IgD-negative memory B cell (primary cell): Measurements from ENCODE around the gene SENP2. TPM values are rescaled to one million over a fixed set of nuclear protein-coding genes. Genes with fewer than 3 reads are reported as not detected.
A peak's percentile ranks its signal among the peaks of the same experiment; 100 is the strongest.
"Not testable (repeated sequence)": the region's sequence is repeated elsewhere in the genome, so short reads cannot be mapped to it uniquely, and the experiment has no call there.

ENCODE experiments used
- H3K27ac Mint-ChIP-seq, 3 donors: one replicate each; pipeline ENCODE4 v1.8.0; 2020 to 2022; ENCODE audit warnings: mild to moderate bottlenecking in 3 of 3, mixed read lengths in 3 of 3, moderate library complexity in 1 of 3
- H3K27me3 Mint-ChIP-seq: one replicate; pipeline ENCODE4 v1.8.0; 2021; ENCODE audit warnings: mixed read lengths
- H3K36me3 Mint-ChIP-seq: one replicate; pipeline ENCODE4 v1.8.0; 2020; ENCODE audit warnings: mild to moderate bottlenecking, mixed read lengths
- H3K4me1 Mint-ChIP-seq, 3 donors: one replicate each; pipeline ENCODE4 v1.8.0; 2020 to 2022; ENCODE audit warnings: mixed read lengths in 3 of 3, mild to moderate bottlenecking in 1 of 3
- H3K4me3 Mint-ChIP-seq, 4 donors: one replicate each; pipeline ENCODE4 v1.8.0; 2020 to 2022; ENCODE audit warnings: mild to moderate bottlenecking in 4 of 4, mixed read lengths in 4 of 4, moderate library complexity in 3 of 4
- H3K9me3 Mint-ChIP-seq, 3 donors: one replicate each; pipeline ENCODE4 v1.8.0; 2020 to 2021; ENCODE audit warnings: mixed read lengths in 3 of 3, mild to moderate bottlenecking in 1 of 3
- polyA plus RNA-seq: library from polyadenylated mRNA; unstranded; fragments of 300-500 nt; fragmentation: Illumina TruSeq; gene quantifications from one replicate; pipeline ENCODE4 v1.2.3, GENCODE V29; 2021

SENP2 gene
- polyA plus RNA-seq, 1 donor from 2014 or later: 11.6 TPM

- H3K4me3 Mint-ChIP-seq: no peak overlapping the region
- no peaks in the 10 kb centered on the region for H3K9me3 Mint-ChIP-seq
- no peak overlapping the region for H3K27ac Mint-ChIP-seq
- H3K27me3 Mint-ChIP-seq: no peaks in the 10 kb centered on the region
- H3K36me3 Mint-ChIP-seq: peaks cover 8% of the 10 kb centered on the region
- no peaks in the 10 kb centered on the region for H3K4me1 Mint-ChIP-seq
Measured at GRCh38 chr3:185625784-185626183, 39.7 kb downstream of the SENP2 start.

- Mint-ChIP-seq H3K9me3 (no peaks in the 10 kb centered on the region), H3K4me1 (no peaks in the 10 kb centered on the region), H3K27me3 (no peaks in the 10 kb centered on the region), H3K36me3 (peaks cover 6% of the 10 kb centered on the region), H3K27ac (no peak overlapping the region), H3K4me3 (peak overlapping the region in 1 of 4 donors; percentile 46)
Measured at GRCh38 chr3:185629554-185630181, 43.6 kb downstream of the SENP2 start.

DNA sequence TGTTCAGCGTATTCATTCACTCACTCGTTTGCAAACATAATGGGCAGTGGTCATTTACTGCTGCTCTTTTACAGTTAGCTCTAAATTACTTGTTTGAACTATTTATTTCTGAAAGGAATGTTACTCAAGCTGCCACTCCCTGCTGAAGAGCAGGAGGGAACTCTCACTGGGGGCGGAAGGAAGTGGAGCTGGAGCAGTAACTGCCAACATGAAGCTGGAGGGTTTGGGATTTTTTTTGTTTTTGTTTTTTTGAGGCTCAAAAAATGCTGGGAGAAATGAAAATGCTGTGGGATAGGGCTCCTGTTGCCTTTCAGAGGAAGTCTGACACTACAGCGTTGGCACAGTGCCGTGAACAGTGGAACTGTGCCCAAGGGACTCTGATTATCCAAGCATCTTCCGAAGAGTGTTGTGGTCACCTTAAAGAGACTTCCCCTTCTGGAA lies 44.1 kb downstream of the SENP2 start:
- Mint-ChIP-seq H3K27me3 (no peaks in the 10 kb centered on the region), H3K9me3 (no peaks in the 10 kb centered on the region), H3K4me3 (no peak overlapping the region), H3K27ac (no peak overlapping the region), H3K36me3 (peaks cover 6% of the 10 kb centered on the region), H3K4me1 (no peaks in the 10 kb centered on the region)

- H3K9me3 Mint-ChIP-seq: no peaks in the 10 kb centered on the region
- H3K4me1 Mint-ChIP-seq: no peaks in the 10 kb centered on the region
- no peak overlapping the region for H3K27ac Mint-ChIP-seq
- no peak overlapping the region for H3K4me3 Mint-ChIP-seq
- H3K27me3 Mint-ChIP-seq: no peaks in the 10 kb centered on the region
- H3K36me3 Mint-ChIP-seq: peaks cover 6% of the 10 kb centered on the region
Measured at GRCh38 chr3:185631108-185631507, 45.0 kb downstream of the SENP2 start.

- H3K36me3 Mint-ChIP-seq: peaks cover 6% of the 10 kb centered on the region
- no peaks in the 10 kb centered on the region for H3K9me3 Mint-ChIP-seq
- H3K27ac Mint-ChIP-seq: peak overlapping the region in 1 of 3 donors; percentile 57
- no peak overlapping the region for H3K4me3 Mint-ChIP-seq
- H3K27me3 Mint-ChIP-seq: no peaks in the 10 kb centered on the region
- no peaks in the 10 kb centered on the region for H3K4me1 Mint-ChIP-seq
Measured at GRCh38 chr3:185631508-185632206, 45.6 kb downstream of the SENP2 start.

DNA sequence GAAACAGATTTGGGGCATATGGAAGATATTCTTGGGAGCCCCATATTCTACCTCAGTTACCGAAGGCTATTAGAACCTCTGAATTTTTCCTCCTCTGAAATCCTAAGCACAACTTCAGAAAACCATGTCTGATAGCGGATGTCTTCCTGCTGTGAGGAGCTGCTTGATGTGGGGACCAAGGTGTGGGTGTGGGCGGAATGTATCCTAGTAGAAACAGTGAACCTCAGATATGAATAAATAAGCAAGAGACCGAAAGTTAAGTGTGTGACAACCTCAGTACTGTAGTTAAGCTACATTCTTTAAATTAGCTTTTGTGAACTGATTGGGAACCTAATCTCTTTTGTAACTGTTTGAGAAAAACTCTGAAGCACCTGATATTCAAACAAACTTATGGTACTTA lies 46.9 kb downstream of the SENP2 start:
- H3K4me1 Mint-ChIP-seq: no peaks in the 10 kb centered on the region
- no peak overlapping the region for H3K4me3 Mint-ChIP-seq
- H3K27ac Mint-ChIP-seq: no peak overlapping the region
- peaks cover 4% of the 10 kb centered on the region for H3K36me3 Mint-ChIP-seq
- no peaks in the 10 kb centered on the region for H3K27me3 Mint-ChIP-seq
- no peaks in the 10 kb centered on the region for H3K9me3 Mint-ChIP-seq

GRCh38 chr3:185637388-185637787 lies 51.3 kb downstream of the SENP2 start:
- H3K4me3 Mint-ChIP-seq: no peak overlapping the region
- no peaks in the 10 kb centered on the region for H3K36me3 Mint-ChIP-seq
- H3K4me1 Mint-ChIP-seq: no peaks in the 10 kb centered on the region
- no peak overlapping the region for H3K27ac Mint-ChIP-seq
- H3K9me3 Mint-ChIP-seq: no peaks in the 10 kb centered on the region
- H3K27me3 Mint-ChIP-seq: peaks cover 1% of the 10 kb centered on the region

GRCh38 chr3:185638651-185639050 lies 52.6 kb downstream of the SENP2 start:
- H3K4me1 Mint-ChIP-seq, H3K36me3 Mint-ChIP-seq, H3K9me3 Mint-ChIP-seq, H3K27ac Mint-ChIP-seq, H3K4me3 Mint-ChIP-seq, H3K27me3 Mint-ChIP-seq: not testable (repeated sequence)

DNA sequence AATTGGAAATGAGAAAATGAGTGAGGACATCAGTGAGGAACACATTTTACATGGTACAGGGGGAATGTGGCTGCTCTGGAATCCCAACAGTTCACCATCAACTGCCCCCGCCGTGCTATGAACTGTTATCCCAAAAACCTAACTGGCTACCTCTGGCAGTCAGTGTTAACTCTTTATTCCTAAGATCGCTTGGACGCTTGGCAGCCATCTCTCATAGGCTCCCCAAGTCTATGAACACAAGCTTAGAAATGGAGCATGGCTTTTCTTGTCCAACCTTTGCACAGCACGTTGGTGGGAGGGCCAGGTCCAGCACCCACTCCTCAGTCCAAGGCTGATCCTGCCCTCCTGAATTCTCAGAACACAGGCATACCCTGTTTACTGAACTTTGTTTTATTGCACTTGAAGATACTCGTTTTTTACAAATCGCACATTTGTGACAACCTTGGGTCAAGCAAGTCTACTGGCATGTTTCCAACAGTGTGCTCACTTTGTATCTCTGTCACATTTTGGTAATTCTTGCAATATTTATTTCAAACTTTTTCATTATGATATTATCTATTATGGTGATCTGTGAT lies 53.6 kb downstream of the SENP2 start:
- Mint-ChIP-seq H3K27me3 (peaks cover 1% of the 10 kb centered on the region), H3K4me3 (no peak overlapping the region), H3K27ac (no peak overlapping the region), H3K36me3 (no peaks in the 10 kb centered on the region), H3K9me3 (no peaks in the 10 kb centered on the region), H3K4me1 (no peaks in the 10 kb centered on the region)

DNA sequence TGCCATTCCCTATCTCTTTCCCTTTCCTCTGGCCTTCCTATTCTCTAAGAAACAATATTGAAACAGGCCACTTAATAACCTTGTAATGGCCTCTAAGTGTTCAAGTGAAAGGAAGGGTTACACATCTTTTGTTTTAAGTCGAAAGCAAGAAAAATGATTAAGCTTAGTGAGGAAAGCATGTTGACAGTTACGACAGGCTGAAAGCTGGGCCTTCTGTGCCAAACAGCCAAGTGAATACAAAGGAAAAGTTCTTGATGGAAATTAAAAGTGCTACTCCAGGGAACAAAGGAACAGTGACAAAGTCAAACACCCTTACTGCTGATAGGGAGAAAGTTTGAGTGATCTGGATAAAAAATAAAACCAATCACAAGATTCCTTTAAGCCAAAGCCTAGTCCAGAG lies 54.2 kb downstream of the SENP2 start:
- Mint-ChIP-seq H3K4me3 (no peak overlapping the region), H3K27ac (no peak overlapping the region), H3K27me3 (peaks cover 3% of the 10 kb centered on the region), H3K36me3 (no peaks in the 10 kb centered on the region), H3K4me1 (no peaks in the 10 kb centered on the region), H3K9me3 (no peaks in the 10 kb centered on the region)

DNA sequence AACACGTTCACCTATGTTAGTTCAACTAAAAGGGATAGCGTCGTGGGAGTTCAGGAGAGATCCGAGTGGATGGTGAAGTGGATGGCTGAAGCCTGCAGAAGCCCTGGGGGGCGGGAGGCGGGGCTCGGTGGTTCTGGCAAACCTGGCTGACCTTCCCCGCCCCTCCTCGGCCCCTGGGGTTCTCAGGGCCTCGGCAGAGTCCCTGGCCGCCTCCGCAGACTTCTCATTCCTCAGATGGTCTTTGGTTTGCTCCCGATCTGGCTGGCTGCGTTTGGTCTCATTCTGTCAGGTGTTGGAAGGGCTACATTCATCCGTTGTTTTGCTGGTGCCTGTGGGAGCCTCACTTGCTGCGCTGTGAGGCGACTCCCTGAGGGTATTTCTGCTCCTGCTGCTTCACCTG lies 59.1 kb downstream of the SENP2 start:
- H3K9me3 Mint-ChIP-seq, H3K27me3 Mint-ChIP-seq, H3K4me1 Mint-ChIP-seq, H3K4me3 Mint-ChIP-seq, H3K36me3 Mint-ChIP-seq: not testable (repeated sequence)
- peak overlapping the region in 1 of 3 donors; percentile 67 for H3K27ac Mint-ChIP-seq

GRCh38 chr3:185645596-185646381 lies 59.7 kb downstream of the SENP2 start:
- Mint-ChIP-seq H3K4me3 (peak overlapping the region in 1 of 4 donors; percentile 37), H3K27me3 (peaks cover 8% of the 10 kb centered on the region), H3K27ac (peak overlapping the region in 1 of 3 donors; percentile 67), H3K9me3 (no peaks in the 10 kb centered on the region), H3K4me1 (peaks cover 5 to 6% (median 5%) of the 10 kb centered on the region in 3 donors), H3K36me3 (no peaks in the 10 kb centered on the region)

DNA sequence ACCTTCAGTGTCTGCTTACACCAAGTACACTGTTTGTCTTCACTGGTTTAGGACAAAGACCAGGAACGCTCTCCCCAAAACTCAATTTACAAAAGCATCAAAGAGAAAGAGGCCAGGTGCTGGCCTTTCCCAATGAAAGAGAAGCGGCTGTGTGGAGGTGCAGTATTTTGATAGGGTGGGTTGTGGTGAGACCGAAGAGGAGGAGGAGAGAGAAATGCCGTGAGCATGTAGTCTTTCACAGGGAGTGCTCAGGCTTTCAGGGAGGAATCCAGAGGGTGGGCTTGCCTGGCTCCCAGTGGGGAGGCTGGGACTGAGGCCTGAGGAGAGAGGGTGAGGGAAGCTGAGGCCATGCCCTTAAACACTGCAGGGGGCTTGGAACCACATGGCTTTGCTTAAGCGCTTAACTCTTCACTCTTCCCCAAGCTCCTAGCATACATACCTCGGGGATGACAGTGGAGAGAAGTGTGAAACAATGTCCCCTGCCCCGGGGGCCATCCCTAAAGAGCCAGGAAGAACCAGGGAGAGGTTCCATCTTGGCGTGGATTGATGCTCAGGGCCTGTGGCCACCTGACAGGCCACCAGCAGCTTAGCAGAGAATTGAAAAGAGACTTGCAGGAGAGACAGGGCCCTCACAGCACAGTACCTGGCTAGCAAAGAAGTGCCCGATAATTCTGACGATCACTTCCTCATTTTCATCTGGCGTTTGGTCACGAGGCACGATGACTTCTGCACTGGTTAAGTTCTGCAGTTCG lies 60.5 kb downstream of the SENP2 start:
- no peaks in the 10 kb centered on the region for H3K9me3 Mint-ChIP-seq
- H3K27me3 Mint-ChIP-seq: peaks cover 8% of the 10 kb centered on the region
- H3K27ac Mint-ChIP-seq: peak overlapping the region in 1 of 3 donors; percentile 67
- peaks cover 5 to 6% (median 5%) of the 10 kb centered on the region in 3 donors for H3K4me1 Mint-ChIP-seq
- no peaks in the 10 kb centered on the region for H3K36me3 Mint-ChIP-seq
- peak overlapping the region in 1 of 4 donors; percentile 77 for H3K4me3 Mint-ChIP-seq

DNA sequence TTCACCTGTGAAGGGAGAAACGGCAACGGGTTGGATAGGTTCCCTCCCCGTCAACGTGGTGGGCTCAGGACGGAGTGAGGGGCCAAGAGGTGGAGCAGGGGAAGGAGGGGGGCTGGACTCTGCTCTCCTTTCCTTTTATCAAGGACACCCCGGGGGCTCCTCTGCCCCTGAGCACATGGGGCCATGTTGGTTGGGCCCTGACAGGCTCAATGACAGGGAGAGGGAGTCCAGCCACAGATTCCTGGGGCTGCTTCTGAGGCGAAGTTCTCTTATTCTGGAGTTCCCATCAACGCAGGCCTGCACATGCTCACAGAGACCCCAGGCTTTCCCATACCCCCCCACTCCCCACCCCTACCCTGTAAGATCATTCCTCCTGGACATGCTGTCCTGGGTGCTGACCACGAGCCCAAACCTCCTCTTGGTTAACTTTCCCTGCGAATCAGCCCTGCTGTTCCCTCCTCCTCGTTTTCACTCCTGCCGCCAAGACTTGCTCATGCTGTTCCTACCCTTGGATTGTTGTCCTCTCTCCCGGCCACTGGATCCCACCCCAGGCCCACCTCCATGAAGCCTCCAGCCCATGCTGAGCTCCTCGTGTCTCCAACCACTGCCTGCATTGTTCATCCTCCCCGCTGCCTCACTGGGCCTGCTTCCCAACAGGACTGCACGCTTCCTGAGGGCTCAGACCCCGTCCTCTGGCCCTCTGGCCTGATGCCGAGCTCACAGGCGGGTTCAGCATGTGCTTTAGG lies 61.2 kb downstream of the SENP2 start:
- Mint-ChIP-seq H3K9me3 (no peaks in the 10 kb centered on the region), H3K4me3 (peak overlapping the region in 2 of 4 donors; percentile 54 to 77), H3K4me1 (peaks cover 5 to 6% (median 5%) of the 10 kb centered on the region in 3 donors), H3K27ac (no peak overlapping the region), H3K27me3 (peaks cover 7% of the 10 kb centered on the region), H3K36me3 (no peaks in the 10 kb centered on the region)
